ENCODE measurements around the gene EN1. TPM values are rescaled to one million over a fixed set of nuclear protein-coding genes. Genes with fewer than 3 reads are reported as not detected.

EN1 gene
- total and polyA plus RNA-seq, 2 donors, result 0.05 to 0.46 TPM

DNA sequence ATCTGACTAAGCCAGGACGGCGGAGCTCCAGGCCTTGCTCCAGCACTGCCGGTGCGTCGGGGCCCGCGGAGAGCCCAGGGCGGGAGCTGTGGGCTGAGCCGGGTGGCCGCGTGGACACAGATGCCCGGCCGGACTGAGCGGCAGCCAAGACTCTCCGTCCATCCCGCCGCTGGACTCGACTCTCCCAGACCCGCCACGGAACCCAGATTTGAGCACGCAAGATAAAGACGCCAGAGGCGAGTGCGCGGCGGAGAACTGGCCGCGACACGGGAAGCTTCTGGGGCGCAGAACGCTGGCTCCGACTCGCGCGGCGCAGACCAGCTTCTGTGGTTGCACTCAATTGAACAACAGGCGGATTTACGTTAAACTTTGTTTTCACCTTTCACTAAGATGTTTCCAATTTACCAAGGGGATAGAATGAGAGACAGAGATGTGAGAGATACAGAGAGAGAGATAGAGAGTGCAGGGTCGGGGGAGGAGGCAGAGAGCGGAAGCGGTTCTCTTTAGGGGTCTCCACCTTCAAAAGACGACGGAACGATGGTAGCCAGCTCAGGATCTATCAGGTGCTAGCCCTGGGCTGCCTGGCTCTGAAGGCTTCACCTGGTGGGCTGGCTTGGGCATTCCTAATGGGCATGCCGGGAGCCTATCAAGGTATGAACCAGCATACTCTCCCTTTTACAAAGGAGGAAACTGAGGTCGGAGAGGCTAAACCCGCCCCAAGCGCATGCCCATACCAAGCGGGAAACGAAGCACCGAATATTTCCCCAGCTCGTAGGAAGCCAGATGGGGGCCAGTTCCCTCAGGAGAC lies 10.4 kb upstream of the EN1 start:
- H3K9me3 ChIP-seq (ENCODE audit: control insufficient read depth in 2 of 2, insufficient read depth in 1 of 2, low read length in 1 of 2), result peaks cover 0 to 1% of the 10 kb centered on the region in 2 donors
- no peak for DNase-seq (ENCODE audit: low read depth in 6 of 9, low spot score in 9 of 9)
- no peak overlapping the region for H3K4me3 ChIP-seq (ENCODE audit: low read length in 2 of 2)
- WGBS, result 7% methylated on average over 52 of the region's 52 CpGs
- peaks cover 0 to 5% of the 10 kb centered on the region in 2 donors for H3K4me1 ChIP-seq (ENCODE audit: control insufficient read depth in 2 of 2, insufficient read depth in 2 of 2, low read length in 2 of 2)
- H3K27ac ChIP-seq (ENCODE audit: low read depth in 1 of 2, low read length in 1 of 2), result no peak overlapping the region
- H3K36me3 ChIP-seq (ENCODE audit: control insufficient read depth in 2 of 2, insufficient read depth in 2 of 2, low read length in 1 of 2), result no peaks in the 10 kb centered on the region
- H3K27me3 ChIP-seq (ENCODE audit: control insufficient read depth in 2 of 2, insufficient read depth in 1 of 2, low read length in 1 of 2), result peaks cover 94 to 98% of the 10 kb centered on the region in 2 donors

DNA sequence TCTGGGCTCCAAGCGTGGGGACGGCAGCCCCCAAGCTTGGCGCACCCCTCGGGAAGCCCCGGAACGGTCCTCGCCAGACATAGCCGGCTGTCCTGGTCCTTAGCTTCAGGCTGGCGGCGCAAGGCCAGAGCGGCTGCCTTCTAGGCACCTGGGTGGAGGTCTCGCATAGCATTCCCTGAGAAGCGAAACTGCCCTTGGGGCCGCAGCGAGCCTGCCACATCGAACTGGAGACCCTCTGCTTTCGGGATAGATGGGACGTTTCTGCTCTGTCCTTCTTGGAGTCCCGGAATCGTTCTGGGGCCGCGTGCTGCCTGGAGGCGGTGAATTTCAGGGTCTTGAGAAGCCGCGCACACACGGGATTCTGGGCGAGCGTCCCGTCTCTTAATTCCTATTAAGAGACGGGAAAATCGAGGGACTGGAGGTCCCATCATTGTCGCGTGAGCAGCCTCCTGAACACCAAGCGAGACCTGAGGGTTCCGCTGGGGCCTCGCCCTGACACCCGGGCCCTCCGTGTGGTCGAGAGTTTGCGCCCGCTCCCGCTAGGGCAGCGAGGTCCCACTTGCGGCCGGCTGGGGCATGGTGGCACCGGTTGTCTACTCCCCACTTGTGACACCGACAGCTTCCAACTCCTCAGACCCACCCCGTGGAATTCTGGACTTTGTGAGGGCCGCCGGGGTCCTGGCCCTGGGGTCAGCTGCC lies 9.7 kb upstream of the EN1 start:
- no peak overlapping the region for H3K4me3 ChIP-seq (ENCODE audit: low read length in 2 of 2)
- no peaks in the 10 kb centered on the region for H3K36me3 ChIP-seq (ENCODE audit: control insufficient read depth in 2 of 2, insufficient read depth in 2 of 2, low read length in 1 of 2)
- DNase-seq (ENCODE audit: low read depth in 6 of 9, low spot score in 9 of 9), result no peak
- no peak overlapping the region for H3K27ac ChIP-seq (ENCODE audit: low read depth in 1 of 2, low read length in 1 of 2)
- peaks cover 0 to 1% of the 10 kb centered on the region in 2 donors for H3K9me3 ChIP-seq (ENCODE audit: control insufficient read depth in 2 of 2, insufficient read depth in 1 of 2, low read length in 1 of 2)
- peaks cover 95 to 98% of the 10 kb centered on the region in 2 donors for H3K27me3 ChIP-seq (ENCODE audit: control insufficient read depth in 2 of 2, insufficient read depth in 1 of 2, low read length in 1 of 2)
- WGBS, result 6% methylated on average over 50 of the region's 50 CpGs
- peaks cover 0 to 5% of the 10 kb centered on the region in 2 donors for H3K4me1 ChIP-seq (ENCODE audit: control insufficient read depth in 2 of 2, insufficient read depth in 2 of 2, low read length in 2 of 2)

DNA sequence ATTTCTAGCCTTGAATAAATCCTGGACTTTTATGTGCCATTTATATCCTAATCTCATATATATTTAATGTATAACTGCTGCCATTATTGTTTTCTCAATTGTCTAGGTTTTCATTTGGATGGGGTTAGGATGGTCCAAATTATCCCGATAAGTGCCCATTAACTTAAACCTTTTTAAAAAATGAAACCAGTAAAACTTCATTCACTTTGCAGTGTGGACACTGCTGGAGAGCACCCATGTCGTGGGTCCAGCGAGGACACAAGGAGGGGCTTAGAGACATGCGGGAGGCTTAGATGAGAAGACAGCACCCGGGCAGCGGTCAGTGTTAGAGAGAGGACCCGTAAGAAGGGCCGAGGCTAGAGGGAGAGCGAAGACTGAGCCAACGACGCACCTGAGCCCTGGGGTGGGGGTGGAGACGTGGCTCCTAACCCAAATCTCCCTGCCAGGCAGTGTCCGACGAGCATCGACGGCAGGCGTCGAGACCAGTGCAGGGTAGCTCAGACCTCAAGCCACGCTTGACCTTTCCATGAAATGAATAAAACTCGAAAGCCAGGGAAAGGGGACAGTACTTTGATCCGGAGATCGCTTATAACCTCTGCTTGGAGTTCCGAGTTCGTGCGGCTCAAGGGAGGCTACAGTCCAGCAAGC lies 9.0 kb upstream of the EN1 start:
- DNase-seq (ENCODE audit: low read depth in 6 of 9, low spot score in 9 of 9), result no peak
- H3K9me3 ChIP-seq (ENCODE audit: control insufficient read depth in 2 of 2, insufficient read depth in 1 of 2, low read length in 1 of 2), result peaks cover 0 to 1% of the 10 kb centered on the region in 2 donors
- WGBS, result 11% methylated on average over 25 of the region's 25 CpGs
- H3K4me1 ChIP-seq (ENCODE audit: control insufficient read depth in 2 of 2, insufficient read depth in 2 of 2, low read length in 2 of 2), result peaks cover 0 to 5% of the 10 kb centered on the region in 2 donors
- no peak overlapping the region for H3K4me3 ChIP-seq (ENCODE audit: low read length in 2 of 2)
- H3K27ac ChIP-seq (ENCODE audit: low read depth in 1 of 2, low read length in 1 of 2), result no peak overlapping the region
- no peaks in the 10 kb centered on the region for H3K36me3 ChIP-seq (ENCODE audit: control insufficient read depth in 2 of 2, insufficient read depth in 2 of 2, low read length in 1 of 2)
- peaks cover 98 to 100% of the 10 kb centered on the region in 2 donors for H3K27me3 ChIP-seq (ENCODE audit: control insufficient read depth in 2 of 2, insufficient read depth in 1 of 2, low read length in 1 of 2)

DNA sequence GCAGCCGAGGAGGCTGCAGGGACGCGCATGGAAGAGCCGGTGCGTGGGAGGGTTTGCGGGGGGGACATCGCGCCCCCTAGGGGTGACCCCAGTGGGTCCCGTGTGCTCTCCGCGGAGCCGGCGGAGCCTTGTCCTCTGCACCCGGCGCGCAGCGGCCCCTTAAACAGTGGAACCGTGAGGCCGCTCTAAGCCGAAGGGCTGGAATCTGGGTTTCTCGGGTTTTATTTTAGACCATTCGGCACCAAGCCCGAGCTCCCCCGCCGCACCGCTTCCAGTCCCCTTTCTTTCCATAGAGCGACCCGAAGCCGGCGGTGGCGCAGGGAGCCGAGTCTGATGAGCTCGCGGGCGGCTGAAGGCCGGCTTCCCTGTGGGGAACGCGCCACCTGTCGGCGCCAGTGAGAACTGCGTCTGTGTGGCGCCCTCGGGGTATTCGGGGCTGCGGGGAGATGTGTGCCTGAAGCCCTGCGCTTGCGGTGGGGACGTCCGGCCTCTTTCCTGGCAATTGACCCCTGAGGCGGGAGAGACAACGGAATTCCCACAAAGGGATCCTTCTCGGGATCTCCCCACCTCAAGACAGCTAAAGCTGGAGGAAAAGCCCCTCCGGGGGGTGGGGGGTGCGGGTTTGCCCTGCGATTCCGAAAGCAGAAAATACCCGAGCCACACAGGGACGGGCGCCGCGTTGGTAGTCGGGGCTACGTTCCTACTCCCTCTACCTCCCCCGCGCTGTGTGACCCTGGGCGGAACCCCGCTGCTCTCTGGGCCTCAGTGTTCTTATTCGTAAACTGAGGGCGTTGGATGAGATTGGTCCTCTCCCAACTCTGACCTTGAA lies 8.2 kb upstream of the EN1 start:
- Histone ChIP-seq H3K9me3 (ENCODE audit: control insufficient read depth in 2 of 2, insufficient read depth in 1 of 2, low read length in 1 of 2) (peaks cover 0 to 1% of the 10 kb centered on the region in 2 donors), H3K4me1 (ENCODE audit: control insufficient read depth in 2 of 2, insufficient read depth in 2 of 2, low read length in 2 of 2) (peaks cover 0 to 5% of the 10 kb centered on the region in 2 donors), H3K36me3 (ENCODE audit: control insufficient read depth in 2 of 2, insufficient read depth in 2 of 2, low read length in 1 of 2) (no peaks in the 10 kb centered on the region), H3K27me3 (ENCODE audit: control insufficient read depth in 2 of 2, insufficient read depth in 1 of 2, low read length in 1 of 2) (peaks cover 98 to 100% of the 10 kb centered on the region in 2 donors), H3K4me3 (ENCODE audit: low read length in 2 of 2) (peak overlapping the region in 1 of 2 donors; percentile 8), H3K27ac (ENCODE audit: low read depth in 1 of 2, low read length in 1 of 2) (no peak overlapping the region)
- WGBS, result 2% methylated on average over 69 of the region's 69 CpGs
- DNase-seq (ENCODE audit: low read depth in 6 of 9, low spot score in 9 of 9), result peak; percentile 9 to 82 (median 62)

DNA sequence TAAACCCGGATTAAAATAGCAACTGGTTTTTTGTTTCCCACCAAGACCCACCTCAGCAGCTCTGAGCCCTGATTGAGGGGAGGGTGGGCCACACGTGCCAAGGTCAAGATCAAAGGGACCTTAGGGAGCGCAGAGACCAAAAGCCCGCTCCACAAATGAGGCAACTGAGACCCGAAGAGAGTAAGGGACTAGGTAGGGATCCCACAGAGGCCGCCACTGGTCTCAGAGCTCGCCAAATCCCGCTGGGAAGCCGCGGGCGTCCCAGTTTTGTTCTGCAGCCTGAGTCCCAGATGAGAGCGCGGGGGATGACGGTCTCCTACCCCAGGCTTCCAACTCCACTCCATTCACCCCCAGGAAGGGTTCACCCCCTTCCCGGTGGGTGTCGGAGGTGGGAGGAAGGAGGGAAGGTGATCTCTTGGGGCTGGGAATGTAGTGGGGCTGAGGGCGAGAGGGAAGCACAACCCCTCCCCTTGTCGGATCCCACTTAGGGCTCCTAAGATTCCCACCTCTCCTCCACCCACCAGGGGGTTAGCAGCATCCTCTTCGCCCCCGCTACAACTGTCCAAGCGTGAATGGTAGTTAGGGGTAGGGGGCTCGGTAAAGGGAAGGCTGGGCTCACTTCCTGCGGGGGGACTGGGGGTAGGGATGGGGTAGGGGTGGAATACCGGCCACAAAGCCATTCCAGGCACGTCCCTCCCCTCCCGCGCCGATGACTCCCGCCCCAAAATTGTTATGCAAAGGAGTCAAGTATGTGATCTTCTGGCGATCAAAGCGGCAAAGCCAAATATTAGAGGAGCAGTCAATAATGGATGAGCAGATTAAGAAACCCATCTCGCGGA lies 7.3 kb upstream of the EN1 start:
- no peak for DNase-seq (ENCODE audit: low read depth in 6 of 9, low spot score in 9 of 9)
- no peaks in the 10 kb centered on the region for H3K36me3 ChIP-seq (ENCODE audit: control insufficient read depth in 2 of 2, insufficient read depth in 2 of 2, low read length in 1 of 2)
- WGBS, result 9% methylated on average over 33 of the region's 33 CpGs
- H3K4me1 ChIP-seq (ENCODE audit: control insufficient read depth in 2 of 2, insufficient read depth in 2 of 2, low read length in 2 of 2), result peaks cover 0 to 5% of the 10 kb centered on the region in 2 donors
- no peak overlapping the region for H3K27ac ChIP-seq (ENCODE audit: low read depth in 1 of 2, low read length in 1 of 2)
- H3K4me3 ChIP-seq (ENCODE audit: low read length in 2 of 2), result no peak overlapping the region
- peaks cover 98 to 100% of the 10 kb centered on the region in 2 donors for H3K27me3 ChIP-seq (ENCODE audit: control insufficient read depth in 2 of 2, insufficient read depth in 1 of 2, low read length in 1 of 2)
- H3K9me3 ChIP-seq (ENCODE audit: control insufficient read depth in 2 of 2, insufficient read depth in 1 of 2, low read length in 1 of 2), result peaks cover 0 to 1% of the 10 kb centered on the region in 2 donors

DNA sequence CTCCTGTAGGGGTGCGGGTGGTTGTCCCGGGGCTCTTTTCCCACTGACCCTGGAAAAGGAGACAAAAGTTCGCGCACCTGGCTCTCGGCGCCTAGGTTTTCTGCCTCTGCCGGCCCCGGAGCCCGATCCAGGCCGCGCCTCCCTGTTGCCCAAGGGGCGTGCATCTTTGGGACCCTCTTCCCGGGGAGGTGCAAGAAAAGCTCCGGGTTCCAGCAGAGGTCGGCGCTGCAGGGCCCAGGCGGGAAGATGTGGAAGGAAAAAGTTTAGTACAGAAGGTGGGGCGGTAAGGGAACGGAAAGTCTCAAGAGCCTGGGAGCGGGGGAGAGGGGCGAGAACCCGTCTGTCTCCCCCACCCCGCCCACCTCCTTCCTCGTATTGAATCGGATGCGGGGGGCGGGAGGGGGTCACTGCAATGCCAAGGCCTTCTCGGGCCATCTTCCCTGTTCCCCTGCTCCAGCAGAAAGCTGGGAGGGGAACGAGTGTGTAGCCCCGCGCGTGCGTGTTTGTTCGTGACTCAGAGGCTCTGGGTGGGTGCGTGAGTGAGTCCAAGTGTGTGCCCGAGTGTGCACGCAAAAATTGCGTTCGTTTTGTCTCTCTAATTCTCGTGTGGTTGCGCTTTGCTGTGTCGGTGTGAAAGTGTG lies 6.3 kb upstream of the EN1 start:
- WGBS, result 6% methylated on average over 42 of the region's 42 CpGs
- Histone ChIP-seq H3K4me1 (ENCODE audit: control insufficient read depth in 2 of 2, insufficient read depth in 2 of 2, low read length in 2 of 2) (peaks cover 0 to 5% of the 10 kb centered on the region in 2 donors), H3K9me3 (ENCODE audit: control insufficient read depth in 2 of 2, insufficient read depth in 1 of 2, low read length in 1 of 2) (peaks cover 0 to 1% of the 10 kb centered on the region in 2 donors), H3K27ac (ENCODE audit: low read depth in 1 of 2, low read length in 1 of 2) (no peak overlapping the region), H3K36me3 (ENCODE audit: control insufficient read depth in 2 of 2, insufficient read depth in 2 of 2, low read length in 1 of 2) (no peaks in the 10 kb centered on the region), H3K27me3 (ENCODE audit: control insufficient read depth in 2 of 2, insufficient read depth in 1 of 2, low read length in 1 of 2) (peaks cover 98 to 100% of the 10 kb centered on the region in 2 donors), H3K4me3 (ENCODE audit: low read length in 2 of 2) (no peak overlapping the region)
- no peak for DNase-seq (ENCODE audit: low read depth in 6 of 9, low spot score in 9 of 9)

DNA sequence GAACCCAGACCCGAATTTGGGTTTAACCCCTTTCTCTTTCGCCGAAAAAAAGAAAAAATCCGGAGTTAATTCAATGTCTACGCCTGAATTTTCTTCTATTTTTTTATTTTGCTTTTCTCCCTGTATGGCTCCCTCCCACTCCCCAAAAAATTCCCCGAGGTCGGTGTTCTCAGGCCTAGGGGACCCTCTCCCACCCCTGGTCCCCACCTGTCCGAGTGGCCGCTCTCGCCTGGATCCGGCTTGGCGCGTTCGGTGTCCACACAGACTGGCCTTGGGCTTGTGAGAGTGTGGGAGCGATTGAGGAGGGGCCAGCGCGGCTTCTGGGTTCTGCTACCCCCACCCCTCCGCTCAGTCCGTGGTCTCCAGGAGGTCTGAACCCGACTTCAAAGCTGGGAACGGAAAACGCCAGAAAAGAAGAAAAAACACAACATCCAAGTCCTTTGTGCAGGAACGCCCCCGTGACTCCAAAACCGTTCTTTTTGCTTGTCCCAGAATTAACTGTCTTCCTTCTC lies 5.7 kb upstream of the EN1 start:
- 9% methylated on average over 25 of the region's 25 CpGs for WGBS
- Histone ChIP-seq H3K9me3 (ENCODE audit: control insufficient read depth in 2 of 2, insufficient read depth in 1 of 2, low read length in 1 of 2) (peaks cover 0 to 1% of the 10 kb centered on the region in 2 donors), H3K4me1 (ENCODE audit: control insufficient read depth in 2 of 2, insufficient read depth in 2 of 2, low read length in 2 of 2) (peaks cover 0 to 5% of the 10 kb centered on the region in 2 donors), H3K36me3 (ENCODE audit: control insufficient read depth in 2 of 2, insufficient read depth in 2 of 2, low read length in 1 of 2) (no peaks in the 10 kb centered on the region), H3K4me3 (ENCODE audit: low read length in 2 of 2) (no peak overlapping the region), H3K27ac (ENCODE audit: low read depth in 1 of 2, low read length in 1 of 2) (no peak overlapping the region), H3K27me3 (ENCODE audit: control insufficient read depth in 2 of 2, insufficient read depth in 1 of 2, low read length in 1 of 2) (peaks cover 98 to 100% of the 10 kb centered on the region in 2 donors)
- no peak for DNase-seq (ENCODE audit: low read depth in 6 of 9, low spot score in 9 of 9)
